ENCODE measurements around the gene AMFR. TPM values are rescaled to one million over a fixed set of nuclear protein-coding genes. Genes with fewer than 3 reads are reported as not detected.

The AMFR gene
- polyA plus RNA-seq, 4 donors, result 55.9 to 75.1 (median 64.8) TPM

DNA sequence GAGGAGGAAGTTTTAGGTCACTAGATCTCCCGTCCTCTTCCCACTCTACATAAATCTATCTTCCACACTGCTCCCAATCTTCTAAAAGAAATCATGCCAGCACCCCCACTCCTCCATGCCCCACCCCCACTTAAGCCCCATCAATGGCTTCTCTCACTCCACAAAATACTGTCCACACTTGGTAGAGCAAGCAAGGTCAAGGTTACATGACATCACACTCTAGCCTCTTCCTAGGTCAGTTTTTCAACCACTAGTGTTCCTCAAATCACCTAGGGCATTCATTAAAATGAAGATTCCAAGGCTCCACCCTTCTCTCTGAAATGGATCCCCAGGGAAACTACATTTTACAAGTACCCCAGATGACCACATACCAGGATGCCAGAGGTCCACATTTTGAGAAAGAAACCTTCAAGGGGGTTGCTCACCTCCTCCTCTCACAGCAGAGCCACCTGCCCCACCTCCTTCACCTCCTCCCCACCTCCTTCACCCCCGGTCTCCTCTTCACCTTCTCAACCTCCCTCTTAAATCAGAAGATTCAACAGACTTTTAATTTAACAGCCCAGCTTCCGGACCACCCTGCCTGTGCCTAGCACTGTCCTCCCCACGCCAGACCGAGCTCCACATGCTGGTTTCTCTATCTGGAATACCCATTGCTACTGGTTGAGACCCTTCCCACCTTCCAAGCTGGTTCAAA is 3.2 kb downstream of the AMFR start:
- FAIRE-seq (no peak), DNase-seq (no peak)
- H3K9me3 ChIP-seq (ENCODE audit: control insufficient read depth in 2 of 2, insufficient read depth in 1 of 2, low read depth in 1 of 2, low read length in 1 of 2), result no peaks in the 10 kb centered on the region
- no peak overlapping the region for H3K4me3 ChIP-seq (ENCODE audit: low read depth in 1 of 3, low read length in 3 of 3)
- WGBS, 3 donors, result 86 to 87% (median 87%) methylated on average over 5 of the region's 5 CpGs
- no peaks in the 10 kb centered on the region for H3K27me3 ChIP-seq (ENCODE audit: control insufficient read depth in 3 of 3, insufficient read depth in 3 of 3, low read length in 3 of 3)
- H3K36me3 ChIP-seq (ENCODE audit: control insufficient read depth in 3 of 3, insufficient read depth in 2 of 3, low read depth in 1 of 3, low read length in 3 of 3), result peaks cover 0 to 2% (median 0%) of the 10 kb centered on the region in 3 donors
- H3K27ac ChIP-seq (ENCODE audit: low read depth in 1 of 3, low read length in 2 of 3), result no peak overlapping the region
- H3K4me1 ChIP-seq (ENCODE audit: control insufficient read depth in 3 of 3, insufficient read depth in 2 of 3, low read depth in 1 of 3, low read length in 2 of 3), result peaks cover 8 to 22% (median 14%) of the 10 kb centered on the region in 3 donors

DNA sequence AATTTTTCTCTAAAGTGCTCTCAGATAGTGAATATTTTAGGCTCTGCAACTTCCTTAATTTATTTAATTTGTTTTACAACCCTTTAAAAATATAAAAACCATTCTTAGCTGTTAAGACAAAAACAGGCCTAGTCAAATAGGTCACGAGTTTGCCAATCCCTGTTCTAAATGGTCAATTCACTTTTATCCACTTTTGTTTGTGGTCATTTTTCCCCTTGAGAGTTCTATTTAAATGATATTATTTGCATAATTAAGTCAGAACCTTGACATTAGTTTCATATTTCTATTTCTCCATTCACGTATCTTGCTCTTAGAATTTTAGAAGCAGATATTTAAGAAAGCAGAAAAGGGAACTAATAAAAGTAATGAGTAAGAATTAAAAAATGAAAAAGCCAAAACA is 4.0 kb downstream of the AMFR start:
- no peak overlapping the region for H3K4me3 ChIP-seq (ENCODE audit: low read depth in 1 of 3, low read length in 3 of 3)
- no peak for DNase-seq
- no peak for FAIRE-seq
- no peak overlapping the region for H3K27ac ChIP-seq (ENCODE audit: low read depth in 1 of 3, low read length in 2 of 3)
- no peaks in the 10 kb centered on the region for H3K27me3 ChIP-seq (ENCODE audit: control insufficient read depth in 3 of 3, insufficient read depth in 3 of 3, low read length in 3 of 3)
- H3K9me3 ChIP-seq (ENCODE audit: control insufficient read depth in 2 of 2, insufficient read depth in 1 of 2, low read depth in 1 of 2, low read length in 1 of 2), result no peaks in the 10 kb centered on the region
- peaks cover 0 to 2% (median 0%) of the 10 kb centered on the region in 3 donors for H3K36me3 ChIP-seq (ENCODE audit: control insufficient read depth in 3 of 3, insufficient read depth in 2 of 3, low read depth in 1 of 3, low read length in 3 of 3)
- WGBS, 3 donors, result 79 to 93% (median 86%) methylated on average over 2 of the region's 2 CpGs
- peaks cover 8 to 25% (median 14%) of the 10 kb centered on the region in 3 donors for H3K4me1 ChIP-seq (ENCODE audit: control insufficient read depth in 3 of 3, insufficient read depth in 2 of 3, low read depth in 1 of 3, low read length in 2 of 3)

DNA sequence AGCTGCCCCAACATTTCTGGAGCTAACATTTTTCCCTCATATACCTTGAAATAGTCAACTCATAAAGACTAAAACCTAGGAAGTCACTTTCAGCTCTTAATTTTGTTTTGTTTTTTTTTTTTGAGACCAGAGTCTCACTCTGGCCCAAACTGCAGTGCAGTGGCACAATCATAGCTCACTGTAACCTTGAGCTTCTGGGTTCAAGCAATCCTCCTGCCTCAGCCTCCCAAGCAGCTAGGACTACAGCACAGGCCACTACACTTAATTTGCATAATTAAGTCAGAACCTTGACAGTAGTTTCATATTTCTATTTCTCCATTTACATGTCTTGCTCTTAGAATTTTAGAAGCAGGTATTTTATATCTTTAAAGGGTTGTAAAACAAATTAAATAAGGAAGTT is 4.7 kb downstream of the AMFR start:
- Histone ChIP-seq H3K27ac (ENCODE audit: low read depth in 1 of 3, low read length in 2 of 3) (no peak overlapping the region), H3K9me3 (ENCODE audit: control insufficient read depth in 2 of 2, insufficient read depth in 1 of 2, low read depth in 1 of 2, low read length in 1 of 2) (no peaks in the 10 kb centered on the region), H3K36me3 (ENCODE audit: control insufficient read depth in 3 of 3, insufficient read depth in 2 of 3, low read depth in 1 of 3, low read length in 3 of 3) (peaks cover 0 to 2% (median 0%) of the 10 kb centered on the region in 3 donors), H3K27me3 (ENCODE audit: control insufficient read depth in 3 of 3, insufficient read depth in 3 of 3, low read length in 3 of 3) (no peaks in the 10 kb centered on the region), H3K4me1 (ENCODE audit: control insufficient read depth in 3 of 3, insufficient read depth in 2 of 3, low read depth in 1 of 3, low read length in 2 of 3) (peaks cover 8 to 31% (median 14%) of the 10 kb centered on the region in 3 donors), H3K4me3 (ENCODE audit: low read depth in 1 of 3, low read length in 3 of 3) (no peak overlapping the region)
- DNase-seq (no peak), FAIRE-seq (no peak)

DNA sequence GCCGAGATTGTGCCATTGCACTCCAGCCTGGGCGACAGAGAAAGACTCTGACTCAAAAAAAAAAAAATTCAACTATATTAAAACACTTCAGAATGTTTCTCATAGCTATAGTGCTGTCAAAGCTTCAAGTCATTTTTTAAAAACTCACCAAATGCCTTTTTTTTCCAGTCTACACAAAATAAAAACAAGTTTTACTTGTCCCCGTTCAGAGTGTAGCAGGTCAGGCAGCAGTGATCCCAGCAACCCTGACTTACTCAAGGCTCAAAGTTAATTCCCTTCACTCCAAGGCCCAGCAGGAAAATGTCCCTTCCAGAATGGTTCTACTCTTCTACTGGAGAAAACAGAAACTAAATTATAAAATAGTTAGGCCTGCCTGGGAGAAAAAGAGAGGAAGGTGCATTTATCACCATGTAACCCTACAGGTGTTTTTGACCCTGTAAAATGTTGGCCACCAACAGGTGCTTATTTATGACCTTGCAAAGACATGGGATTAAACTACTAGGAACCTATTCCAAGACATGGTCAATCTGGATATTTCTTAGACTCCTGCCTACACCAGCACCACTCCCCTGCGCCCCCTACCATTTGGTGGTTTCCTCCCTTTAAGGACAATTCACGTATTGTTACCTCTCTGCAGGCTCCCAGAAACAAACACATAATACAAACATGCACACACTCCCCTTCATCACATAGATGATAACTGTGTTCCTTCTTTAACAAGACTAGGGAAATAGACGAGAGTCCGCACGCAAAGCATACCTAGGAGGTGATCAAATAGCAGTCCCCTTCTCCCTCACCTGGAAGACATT is 5.4 kb downstream of the AMFR start:
- H3K4me3 ChIP-seq (ENCODE audit: low read depth in 1 of 3, low read length in 3 of 3), result no peak overlapping the region
- DNase-seq (no peak), FAIRE-seq (no peak)
- peak overlapping the region in 1 of 3 donors; percentile 17 for H3K27ac ChIP-seq (ENCODE audit: low read depth in 1 of 3, low read length in 2 of 3)
- peaks cover 8 to 33% (median 14%) of the 10 kb centered on the region in 3 donors for H3K4me1 ChIP-seq (ENCODE audit: control insufficient read depth in 3 of 3, insufficient read depth in 2 of 3, low read depth in 1 of 3, low read length in 2 of 3)
- WGBS, 3 donors, result 81 to 85% (median 83%) methylated on average over 8 of the region's 8 CpGs
- no peaks in the 10 kb centered on the region for H3K27me3 ChIP-seq (ENCODE audit: control insufficient read depth in 3 of 3, insufficient read depth in 3 of 3, low read length in 3 of 3)
- no peaks in the 10 kb centered on the region for H3K9me3 ChIP-seq (ENCODE audit: control insufficient read depth in 2 of 2, insufficient read depth in 1 of 2, low read depth in 1 of 2, low read length in 1 of 2)
- peaks cover 0 to 2% (median 0%) of the 10 kb centered on the region in 3 donors for H3K36me3 ChIP-seq (ENCODE audit: control insufficient read depth in 3 of 3, insufficient read depth in 2 of 3, low read depth in 1 of 3, low read length in 3 of 3)

DNA sequence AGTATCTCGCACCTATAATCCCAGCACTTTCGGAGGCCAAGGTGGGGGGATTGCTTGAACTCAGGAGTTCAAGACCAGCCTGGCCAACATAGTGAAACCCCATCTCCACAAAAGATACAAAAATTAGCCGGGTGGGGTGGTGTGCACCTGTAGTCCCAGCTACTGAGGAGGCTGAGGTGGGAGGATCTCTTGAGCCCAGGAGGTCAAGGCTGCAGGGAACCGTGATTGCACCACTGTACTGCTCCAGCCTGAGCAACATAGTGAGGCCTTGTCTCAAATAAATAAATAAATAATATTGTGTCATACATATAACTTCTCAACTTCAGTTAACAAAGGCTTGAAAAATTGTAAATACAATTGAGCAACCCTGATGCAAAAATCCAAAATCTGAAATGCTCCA is 8.2 kb downstream of the AMFR start:
- Histone ChIP-seq H3K4me1 (ENCODE audit: control insufficient read depth in 3 of 3, insufficient read depth in 2 of 3, low read depth in 1 of 3, low read length in 2 of 3) (peaks cover 5 to 29% (median 5%) of the 10 kb centered on the region in 3 donors), H3K27ac (ENCODE audit: low read depth in 1 of 3, low read length in 2 of 3) (no peak overlapping the region), H3K9me3 (ENCODE audit: control insufficient read depth in 2 of 2, insufficient read depth in 1 of 2, low read depth in 1 of 2, low read length in 1 of 2) (no peaks in the 10 kb centered on the region), H3K36me3 (ENCODE audit: control insufficient read depth in 3 of 3, insufficient read depth in 2 of 3, low read depth in 1 of 3, low read length in 3 of 3) (peaks cover 4 to 8% (median 5%) of the 10 kb centered on the region in 3 donors), H3K4me3 (ENCODE audit: low read depth in 1 of 3, low read length in 3 of 3) (no peak overlapping the region), H3K27me3 (ENCODE audit: control insufficient read depth in 3 of 3, insufficient read depth in 3 of 3, low read length in 3 of 3) (no peaks in the 10 kb centered on the region)
- no peak for FAIRE-seq
- no peak for DNase-seq
- 79 to 92% (median 85%) methylated on average over 4 of the region's 4 CpGs for WGBS, 3 donors

DNA sequence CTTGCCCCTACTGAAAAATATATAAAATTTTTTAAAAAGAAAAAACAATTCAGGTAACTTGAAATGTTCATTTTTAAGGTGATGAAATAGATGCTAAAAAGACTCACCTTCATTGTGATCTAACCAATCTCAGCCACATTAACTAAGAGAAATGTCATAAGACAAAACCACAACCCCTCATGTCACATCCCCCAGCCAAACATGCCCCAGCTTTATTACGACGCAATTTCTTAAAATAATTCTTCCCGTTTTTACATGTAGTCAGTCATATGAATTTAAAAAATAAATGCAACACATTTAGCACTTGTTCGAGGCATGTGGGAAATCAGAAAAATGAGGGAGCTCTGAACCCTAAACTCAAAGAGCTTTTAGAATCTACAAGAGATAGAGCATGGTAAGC is 9.5 kb downstream of the AMFR start:
- DNase-seq (no peak), FAIRE-seq (no peak)
- H3K9me3 ChIP-seq (ENCODE audit: control insufficient read depth in 2 of 2, insufficient read depth in 1 of 2, low read depth in 1 of 2, low read length in 1 of 2), result no peaks in the 10 kb centered on the region
- peaks cover 2 to 25% (median 8%) of the 10 kb centered on the region in 3 donors for H3K4me1 ChIP-seq (ENCODE audit: control insufficient read depth in 3 of 3, insufficient read depth in 2 of 3, low read depth in 1 of 3, low read length in 2 of 3)
- no peak overlapping the region for H3K4me3 ChIP-seq (ENCODE audit: low read depth in 1 of 3, low read length in 3 of 3)
- no peaks in the 10 kb centered on the region for H3K27me3 ChIP-seq (ENCODE audit: control insufficient read depth in 3 of 3, insufficient read depth in 3 of 3, low read length in 3 of 3)
- 77 to 92% (median 81%) methylated on average over 4 of the region's 4 CpGs for WGBS, 3 donors
- no peak overlapping the region for H3K27ac ChIP-seq (ENCODE audit: low read depth in 1 of 3, low read length in 2 of 3)
- H3K36me3 ChIP-seq (ENCODE audit: control insufficient read depth in 3 of 3, insufficient read depth in 2 of 3, low read depth in 1 of 3, low read length in 3 of 3), result peaks cover 5 to 11% (median 8%) of the 10 kb centered on the region in 3 donors

DNA sequence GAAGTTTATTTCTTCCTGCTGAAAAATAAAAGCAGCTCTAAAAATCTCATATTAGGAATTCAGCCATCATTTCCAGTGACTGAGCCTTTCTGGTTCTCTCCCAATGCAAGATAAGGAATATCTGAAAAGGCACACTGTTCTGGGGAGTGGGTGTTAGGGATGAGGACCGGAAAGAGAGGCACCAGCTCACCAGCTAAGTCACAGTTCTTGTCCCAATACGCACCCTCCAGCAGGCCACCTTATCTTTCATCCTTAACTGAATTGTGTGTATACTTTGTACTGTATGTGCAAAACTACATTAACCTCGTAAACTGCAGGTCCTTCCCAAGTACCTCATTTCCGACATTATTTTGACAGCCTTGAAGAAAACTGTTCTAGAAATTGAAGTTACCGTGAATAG is 11.0 kb downstream of the AMFR start:
- Histone ChIP-seq H3K27me3 (ENCODE audit: control insufficient read depth in 3 of 3, insufficient read depth in 3 of 3, low read length in 3 of 3) (no peaks in the 10 kb centered on the region), H3K9me3 (ENCODE audit: control insufficient read depth in 2 of 2, insufficient read depth in 1 of 2, low read depth in 1 of 2, low read length in 1 of 2) (no peaks in the 10 kb centered on the region), H3K36me3 (ENCODE audit: control insufficient read depth in 3 of 3, insufficient read depth in 2 of 3, low read depth in 1 of 3, low read length in 3 of 3) (peaks cover 5 to 16% (median 8%) of the 10 kb centered on the region in 3 donors), H3K4me3 (ENCODE audit: low read depth in 1 of 3, low read length in 3 of 3) (no peak overlapping the region), H3K4me1 (ENCODE audit: control insufficient read depth in 3 of 3, insufficient read depth in 2 of 3, low read depth in 1 of 3, low read length in 2 of 3) (peaks cover 2 to 22% (median 6%) of the 10 kb centered on the region in 3 donors), H3K27ac (ENCODE audit: low read depth in 1 of 3, low read length in 2 of 3) (peak overlapping the region in 1 of 3 donors; percentile 13)
- WGBS, 3 donors, result 44 to 72% (median 56%) methylated on average over 5 of the region's 5 CpGs
- DNase-seq, result peak; percentile 35 to 39
- FAIRE-seq, result no peak

DNA sequence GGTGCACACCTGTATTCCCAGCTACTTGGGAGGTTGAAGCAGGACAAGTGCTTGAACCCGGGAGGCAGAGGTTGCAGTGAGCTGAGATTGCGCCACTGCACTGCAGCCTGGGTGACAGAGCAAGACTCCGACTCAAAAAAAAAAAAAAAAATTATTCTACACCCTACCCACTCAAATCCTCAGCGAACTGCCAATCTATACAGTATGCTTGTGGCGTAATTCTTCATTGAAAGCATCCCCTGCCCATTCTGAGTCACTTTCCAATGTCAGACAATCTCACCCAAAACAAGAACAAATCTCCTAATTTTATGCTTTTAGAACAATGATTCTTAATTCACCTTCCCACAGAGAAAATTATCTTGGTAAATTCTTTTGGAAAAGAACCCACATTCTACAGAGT is 12.0 kb downstream of the AMFR start:
- Histone ChIP-seq H3K36me3 (ENCODE audit: control insufficient read depth in 3 of 3, insufficient read depth in 2 of 3, low read depth in 1 of 3, low read length in 3 of 3) (peaks cover 5 to 20% (median 9%) of the 10 kb centered on the region in 3 donors), H3K4me3 (ENCODE audit: low read depth in 1 of 3, low read length in 3 of 3) (no peak overlapping the region), H3K27me3 (ENCODE audit: control insufficient read depth in 3 of 3, insufficient read depth in 3 of 3, low read length in 3 of 3) (no peaks in the 10 kb centered on the region), H3K27ac (ENCODE audit: low read depth in 1 of 3, low read length in 2 of 3) (no peak overlapping the region), H3K4me1 (ENCODE audit: control insufficient read depth in 3 of 3, insufficient read depth in 2 of 3, low read depth in 1 of 3, low read length in 2 of 3) (peaks cover 2 to 28% (median 6%) of the 10 kb centered on the region in 3 donors), H3K9me3 (ENCODE audit: control insufficient read depth in 2 of 2, insufficient read depth in 1 of 2, low read depth in 1 of 2, low read length in 1 of 2) (no peaks in the 10 kb centered on the region)
- WGBS, 3 donors, result 85 to 93% (median 89%) methylated on average over 5 of the region's 5 CpGs
- FAIRE-seq, result no peak
- no peak for DNase-seq
